Measurements from ENCODE around the gene CDK11B. TPM values are rescaled to one million over a fixed set of nuclear protein-coding genes. Genes with fewer than 3 reads are reported as not detected.

CDK11B gene
- 6.7 and 8.8 TPM in 2 replicates for total RNA-seq

GRCh38 chr1:1658583-1659549, at the start of gene CDK11B:
CDK11B (minus strand) TSS chr1:1659004; CDS start chr1:1657485, 1,519 bp downstream.

GRCh38 chr1:1692714-1693647, 34.2 kb upstream of the CDK11B start, which contains the start of gene SLC35E2B:
SLC35E2B (minus strand) TSS chr1:1692795; CDS start chr1:1676699, 16,096 bp downstream.

GRCh38 chr1:1631782-1632420, 26.9 kb downstream of the CDK11B start, which contains the start of gene MMP23B:
MMP23B (plus strand) TSS chr1:1632173; CDS start chr1:1632219, 46 bp downstream.

GRCh38 chr1:1615256-1616044, 43.4 kb downstream of the CDK11B start, which contains the start of gene MIB2:
MIB2 (plus strand) TSS chr1:1615500; CDS start chr1:1623453, 7,953 bp downstream.

GRCh38 chr1:1599935-1600860, 58.6 kb downstream of the CDK11B start, which contains the start of gene FNDC10:
FNDC10 (minus strand) TSS chr1:1600135; CDS start chr1:1600015, 120 bp downstream.

Other genes with a start within 250 kb of the CDK11B start
- gene ANKRD65, start 237.7 kb downstream of the CDK11B start, total RNA-seq, result under 0.01 TPM in 1 of 2 replicates, not detected in the other
- 0.91 and 1.6 TPM in 2 replicates for gene VWA1, start 223.3 kb downstream of the CDK11B start, total RNA-seq
- gene ATAD3C, start 209.3 kb downstream of the CDK11B start, total RNA-seq, result not detected in 2 replicates
- 28.1 and 28.3 TPM in 2 replicates for gene ATAD3B, start 187.2 kb downstream of the CDK11B start, total RNA-seq
- 39.5 and 49.0 TPM in 2 replicates for gene ATAD3A, start 146.8 kb downstream of the CDK11B start, total RNA-seq
- 2.9 and 4.1 TPM in 2 replicates for gene TMEM240, start 118.4 kb downstream of the CDK11B start, total RNA-seq
- gene SSU72, start 84.1 kb downstream of the CDK11B start, total RNA-seq, result 67.0 and 82.2 TPM in 2 replicates
- 0.15 and 0.65 TPM in 2 replicates for gene FNDC10, start 58.9 kb downstream of the CDK11B start, total RNA-seq
- gene MIB2, start 43.5 kb downstream of the CDK11B start, total RNA-seq, result 27.6 and 54.3 TPM in 2 replicates
- gene MMP23B, start 26.8 kb downstream of the CDK11B start, total RNA-seq, result 0.61 and 0.97 TPM in 2 replicates
- 16.6 and 17.9 TPM in 2 replicates for gene SLC35E2B, start 33.8 kb upstream of the CDK11B start, total RNA-seq
- gene CDK11A, start 65.4 kb upstream of the CDK11B start, total RNA-seq, result 12.7 and 14.1 TPM in 2 replicates
- gene NADK, start 119.5 kb upstream of the CDK11B start, total RNA-seq, result 36.1 and 54.7 TPM in 2 replicates
- 68.2 and 72.8 TPM in 2 replicates for gene GNB1, start 232.1 kb upstream of the CDK11B start, total RNA-seq